NT2/D1 (cell line): ENCODE data around the gene EDEM3.

Source experiments
- SUZ12 ChIP-seq: IDR thresholded peaks from 2 replicates; pipeline ENCODE4 v1.6.1; 2011; ENCODE audit not compliant: insufficient read length, insufficient read depth; ENCODE audit errors: extremely low read depth
- YY1 ChIP-seq: IDR thresholded peaks from 2 replicates; pipeline ENCODE4 v1.6.1; 2011; ENCODE audit not compliant: insufficient read length, insufficient read depth
- ZNF274 ChIP-seq: IDR thresholded peaks from 2 replicates; pipeline ENCODE4 v1.6.1; 2011; ENCODE audit warnings: mild to moderate bottlenecking, low read depth, low read length

- TF ChIP-seq ZNF274, result no peak
- TF ChIP-seq SUZ12, result no peak
- TF ChIP-seq YY1, result no peak
Measured at GRCh38 chr1:184771190-184771691, 16.6 kb upstream of the EDEM3 start.
